IMR-90 (cell line): Measurements from ENCODE around the gene TBX3. TPM values are rescaled to one million over a fixed set of nuclear protein-coding genes. Genes with fewer than 3 reads are reported as not detected.

Source experiments
- ATAC-seq: fragments of 200-7000 bp; cut with Tn5 transposase; 2 replicates; pipeline ENCODE4 v1.9.1; 2020; ENCODE audit warnings: low read depth, mild to moderate bottlenecking, moderate library complexity
- BruUV-seq: library from RNA; stranded (reverse); fragments of 400-500 nt; replicated peaks from 2 replicates; lab custom pipeline; 2021; lab: Mats Ljungman, UMichigan
- CTCF ChIA-PET: fragments of 300-600 bp; formaldehyde crosslinking; extraction: SDS; loops from one replicate; lab custom pipeline; 2021; ENCODE audit warnings: antibody characterized with exemption; lab: Yijun Ruan, JAX
- POLR2A ChIA-PET: fragments of 300-600 bp; sonication (Branson Sonifier 250); formaldehyde crosslinking; loops from one replicate; lab custom pipeline; 2022; ENCODE audit warnings: antibody characterized with exemption; ENCODE audit not compliant: unreplicated experiment; lab: Charles Lee
- DNase-seq: peaks from one replicate; pipeline ENCODE4 v3.0.0; 2013
- H2AFZ ChIP-seq: replicated peaks from 2 replicates; pipeline ENCODE3; 2013; ENCODE audit warnings: low read length, mild to moderate bottlenecking; ENCODE audit not compliant: poor library complexity
- H2AK5ac ChIP-seq: 2 replicates; pipeline ENCODE4 v1.6.1; 2013; ENCODE audit warnings: low read depth, low read length, inconsistent platforms
- H2AK9ac ChIP-seq: replicated peaks from 2 replicates; pipeline ENCODE3; 2013; ENCODE audit warnings: mild to moderate bottlenecking, low read depth, low read length, moderate library complexity; ENCODE audit not compliant: poor library complexity
- H2BK120ac ChIP-seq: 2 replicates; pipeline ENCODE4 v1.6.1; 2013; ENCODE audit warnings: low read depth, low read length, inconsistent platforms
- H2BK15ac ChIP-seq: 3 replicates; pipeline ENCODE4 v1.6.1; 2013; ENCODE audit warnings: low read depth, low read length, inconsistent platforms
- H2BK20ac ChIP-seq: 2 replicates; pipeline ENCODE4 v1.6.1; 2013; ENCODE audit warnings: low read depth, mild to moderate bottlenecking, inconsistent platforms, low read length, moderate library complexity
- H2BK5ac ChIP-seq: 2 replicates; pipeline ENCODE4 v1.6.1; 2013; ENCODE audit warnings: mild to moderate bottlenecking, low read depth, low read length, inconsistent platforms; ENCODE audit not compliant: poor library complexity, severe bottlenecking
- H3K14ac ChIP-seq: replicated peaks from 2 replicates; pipeline ENCODE4 v1.6.1; 2013; ENCODE audit warnings: low read depth, low read length, inconsistent platforms
- H3K18ac ChIP-seq: 2 replicates; pipeline ENCODE4 v1.6.1; 2013; ENCODE audit warnings: low read depth, low read length, control low read depth
- H3K23ac ChIP-seq: 2 replicates; pipeline ENCODE4 v1.6.1; 2013; ENCODE audit warnings: low read depth, low read length, inconsistent platforms
- H3K27ac ChIP-seq: 2 replicates; pipeline ENCODE4 v1.5.1; 2013; ENCODE audit warnings: mild to moderate bottlenecking, control low read depth, low read length; ENCODE audit not compliant: insufficient read depth
- H3K27me3 ChIP-seq: 2 replicates; pipeline ENCODE4 v1.6.1; 2013; ENCODE audit warnings: low read length; ENCODE audit not compliant: control insufficient read depth, insufficient read depth
- H3K36me3 ChIP-seq: 2 replicates; pipeline ENCODE4 v1.6.1; 2013; ENCODE audit warnings: low read length, mixed read lengths; ENCODE audit not compliant: control insufficient read depth, insufficient read depth
- H3K4ac ChIP-seq: 2 replicates; pipeline ENCODE4 v1.6.1; 2013; ENCODE audit warnings: low read depth, low read length, inconsistent platforms
- H3K4me1 ChIP-seq: 2 replicates; pipeline ENCODE4 v1.6.1; 2013; ENCODE audit warnings: low read length, mixed read lengths; ENCODE audit not compliant: control insufficient read depth, insufficient read depth
- H3K4me2 ChIP-seq: 2 replicates; pipeline ENCODE4 v1.6.1; 2013; ENCODE audit warnings: low read depth, mild to moderate bottlenecking, control low read depth, low read length, moderate library complexity
- H3K4me3 ChIP-seq: 2 replicates; pipeline ENCODE4 v1.5.1; 2013; ENCODE audit warnings: low read depth, mild to moderate bottlenecking, control low read depth, low read length, moderate library complexity; ENCODE audit not compliant: insufficient read depth
- H3K56ac ChIP-seq: 2 replicates; pipeline ENCODE4 v1.6.1; 2013; ENCODE audit warnings: low read length, inconsistent platforms; ENCODE audit not compliant: insufficient read depth; ENCODE audit errors: extremely low read depth
- H3K79me1 ChIP-seq, 2 experiments: 2 replicates each; pipeline ENCODE4 v1.6.1; 2013; ENCODE audit warnings: low read length in 2 of 2, inconsistent platforms in 1 of 2, low read depth in 1 of 2
- H3K9ac ChIP-seq: 2 replicates; pipeline ENCODE4 v1.6.1; 2013; ENCODE audit warnings: low read depth, low read length, control low read depth
- H3K9me1 ChIP-seq: 2 replicates; pipeline ENCODE4 v1.6.1; 2013; ENCODE audit warnings: low read length, inconsistent platforms; ENCODE audit not compliant: insufficient read depth
- H3K9me3 ChIP-seq: 2 replicates; pipeline ENCODE4 v1.6.1; 2013; ENCODE audit warnings: low read length; ENCODE audit not compliant: control insufficient read depth, insufficient read depth
- H4K20me1 ChIP-seq: 2 replicates; pipeline ENCODE4 v1.6.1; 2013; ENCODE audit warnings: low read length, inconsistent platforms; ENCODE audit not compliant: insufficient read depth
- H4K5ac ChIP-seq: 2 replicates; pipeline ENCODE4 v1.6.1; 2013; ENCODE audit warnings: mild to moderate bottlenecking, low read depth, low read length, control low read depth
- H4K8ac ChIP-seq, 2 experiments: 2 replicates each; pipeline ENCODE4 v1.6.1; 2013; ENCODE audit warnings: low read depth in 2 of 2, low read length in 2 of 2, control low read depth in 1 of 2, inconsistent platforms in 1 of 2
- H4K91ac ChIP-seq: 2 replicates; pipeline ENCODE4 v1.6.1; 2013; ENCODE audit warnings: low read depth, low read length, inconsistent platforms; ENCODE audit not compliant: insufficient read depth
- BHLHE40 ChIP-seq: fragments of 150-350 bp; IDR thresholded peaks from 2 replicates; pipeline ENCODE4 v1.6.1; 2016; ENCODE audit warnings: mild to moderate bottlenecking, low read depth, low read length
- CTCF ChIP-seq: conservative IDR thresholded peaks from 2 replicates; pipeline ENCODE4 v1.5.1; 2012; ENCODE audit warnings: mild to moderate bottlenecking, low read depth, low read length, improper control_type of control experiment
- FOS ChIP-seq: fragments of 150-350 bp; IDR thresholded peaks from 2 replicates; pipeline ENCODE4 v1.6.1; 2016; ENCODE audit warnings: low read depth, low read length
- MAFK ChIP-seq: IDR thresholded peaks from 2 replicates; pipeline ENCODE4 v1.6.1; 2012; ENCODE audit warnings: low read depth, low read length, improper control_type of control experiment
- MAZ ChIP-seq: IDR thresholded peaks from 2 replicates; pipeline ENCODE4 v1.6.1; 2012; ENCODE audit warnings: low read depth, mild to moderate bottlenecking, low read length, improper control_type of control experiment, moderate library complexity, borderline replicate concordance
- POLR2A ChIP-seq: IDR thresholded peaks from 2 replicates; pipeline ENCODE4 v1.6.1; 2012; ENCODE audit warnings: mild to moderate bottlenecking, low read depth, low read length
- whole genome bisulfite sequencing, 2 experiments: methylation state at CpG; one replicate each; pipeline versions ENCODE4 v1.1.5 to v1.1.7; 2013; ENCODE audit warnings: missing lambda C conversion rate in 2 of 2; ENCODE audit not compliant: insufficient read length in 1 of 2; ENCODE audit errors: extremely low coverage in 2 of 2; 5-methylcytosine and 5-hydroxymethylcytosine counted together
- dilution Hi-C: fragments of 300-500 bp; cut with HindIII; formaldehyde crosslinking; loops from one replicate; pipeline ENCODE4 v1.14.3; 2018; ENCODE audit warnings: low sequenced_read_pairs; ENCODE audit not compliant: unreplicated experiment
- in situ Hi-C: fragments of 300-500 bp; cut with MboI; formaldehyde crosslinking; loops from 3 replicates; pipeline ENCODE4 v1.14.3; 2019; ENCODE audit warnings: low sequenced_read_pairs, inconsistent platforms, mixed read lengths
- intact Hi-C: fragments of 100-400 bp; cut with micrococcal nuclease; formaldehyde crosslinking; loops from 2 replicates; pipeline ENCODE4 v1.10.0; 2022
- polyA plus RNA-seq, 3 experiments: library from polyadenylated mRNA; depleted of rRNA; stranded (reverse); fragments of >200 nt; gene quantifications; 2 replicates each; pipeline ENCODE4 v1.2.3, GENCODE V29; 2012; ENCODE audit warnings: low replicate concordance in 1 of 3
- total RNA-seq: library from RNA; depleted of rRNA; stranded (reverse); fragments of >200 nt; gene quantifications from 2 replicates; pipeline ENCODE4 v1.2.3, GENCODE V29; 2012

Gene TBX3
- total and polyA plus RNA-seq, 2 of the 4 experiments (the other 2 are of a cell fraction): 15.8 to 44.9 TPM

- WGBS, 2 experiments: 0% methylated on average over 2 of the region's 12 CpGs; no CpG with 5 or more reads in 1 of the 2 experiments
- Histone ChIP-seq H2BK5ac (no peak overlapping the region), H3K4me3 (no peak overlapping the region), H2AFZ (no peak overlapping the region), H3K4me1 (peaks cover 4% of the 10 kb centered on the region; the same call in 1 of the 2 replicates), H3K9me1 (no peaks in the 10 kb centered on the region), H2BK120ac (peak overlapping the region; percentile 17), H3K18ac (peak overlapping the region; percentile 30; the same call in 1 of the 2 replicates), H3K4ac (peak overlapping the region; percentile 4; the same call in 1 of the 2 replicates), H3K23ac (no peak overlapping the region), H3K27ac (peak overlapping the region; percentile 48), H3K79me1 (no peaks in the 10 kb centered on the region), H2AK9ac (no peak overlapping the region), H4K20me1 (no peaks in the 10 kb centered on the region), H4K8ac (0 out of 4 replicates have a peak overlapping the region, but pooled peaks of 1 of the 2 experiments have one; percentile 16), H4K91ac (peak overlapping the region; percentile 20), H3K4me2 (peak overlapping the region; percentile 37), H3K9me3 (no peaks in the 10 kb centered on the region), H2BK15ac (no peak overlapping the region), H2BK20ac (no peak overlapping the region; the same call in 1 of the 2 replicates), H3K9ac (0 out of 2 replicates have a peak overlapping the region, but pooled peaks have one; percentile 9), H4K5ac (no peak overlapping the region), H3K36me3 (no peaks in the 10 kb centered on the region), H3K27me3 (no peaks in the 10 kb centered on the region), H3K14ac (no peak overlapping the region), H3K56ac (no peak overlapping the region), H2AK5ac (no peak overlapping the region)
- peak; percentile 93 for DNase-seq
- ChIA-PET POLR2A (interaction anchor here (0.6 kb wide), 2 partner anchors 176 to 1456 kb away, joined by 3 to 16 read pairs; no protein-coding TSS in a partner anchor), CTCF (interaction anchor here (1.0 to 2.1 kb wide), 5 partner anchors 19 to 1262 kb away, joined by 3 to 7 read pairs (median 4); no protein-coding TSS in a partner anchor)
- BruUV-seq: no TSS peak
- dilution Hi-C loops (no loop called here), intact Hi-C loops (no loop called here), in situ Hi-C loops (no loop called here)
- peak; percentile 91 for ATAC-seq
- TF ChIP-seq FOS (peak; percentile 77), MAFK (no peak), POLR2A (peak; percentile 45; the same call in 1 of the 2 replicates), CTCF (0 out of 2 replicates have a peak, but pooled peaks have one; percentile 1), MAZ (0 out of 2 replicates have a peak, but pooled peaks have one; percentile 39), BHLHE40 (peak; percentile 83)
Observed at GRCh38 chr12:114655934-114656749, 27.8 kb downstream of the TBX3 start.
